Activated CD4-positive, alpha-beta T cell treated with anti-CD3 and anti-CD28 coated beads, Interleukin-2, Interleukin-4, amounts not matched to agents 100 ng/mL and 50 ng/mL, durations not matched to agents 16 hours and 8 hours (primary cell): ENCODE measurements around the gene CCDC191.
A peak's percentile ranks its signal among the peaks of the same experiment; 100 is the strongest.

ENCODE experiments used
- DNase-seq: peaks from one replicate; pipeline ENCODE4 v3.0.0-alpha.2; 2020; ENCODE audit warnings: low spot score

The CCDC191 gene

GRCh38 chr3:114057011-114057347 is 653 bp upstream of the CCDC191 start:
- DNase-seq = no peak

DNA sequence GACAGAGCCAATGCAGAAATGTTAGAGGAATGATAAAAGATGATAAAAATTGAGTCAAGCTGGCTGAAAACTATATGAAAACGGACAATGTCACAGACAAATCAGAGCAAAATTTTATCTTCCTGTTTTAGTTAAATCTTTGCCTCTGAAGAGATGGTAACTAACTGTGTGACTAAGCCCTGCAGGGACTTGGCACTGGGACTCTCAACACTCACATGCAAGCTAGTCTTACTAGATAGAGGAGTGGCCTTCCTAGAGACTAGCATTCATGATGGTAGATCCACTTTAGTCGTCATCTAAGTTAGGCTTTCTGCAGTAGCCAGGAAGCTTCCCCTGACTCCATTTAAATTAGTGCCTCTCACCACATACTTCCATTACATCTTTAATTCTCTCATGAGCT is 4.1 kb downstream of the CCDC191 start:
- no peak for DNase-seq

GRCh38 chr3:114043205-114043604 is 13.1 kb downstream of the CCDC191 start:
- DNase-seq = no peak

GRCh38 chr3:114035896-114036295 is 20.4 kb downstream of the CCDC191 start:
- DNase-seq = no peak

GRCh38 chr3:114034787-114035545 is 21.4 kb downstream of the CCDC191 start:
- no peak for DNase-seq

GRCh38 chr3:114034211-114034610 is 22.1 kb downstream of the CCDC191 start:
- no peak for DNase-seq

DNA sequence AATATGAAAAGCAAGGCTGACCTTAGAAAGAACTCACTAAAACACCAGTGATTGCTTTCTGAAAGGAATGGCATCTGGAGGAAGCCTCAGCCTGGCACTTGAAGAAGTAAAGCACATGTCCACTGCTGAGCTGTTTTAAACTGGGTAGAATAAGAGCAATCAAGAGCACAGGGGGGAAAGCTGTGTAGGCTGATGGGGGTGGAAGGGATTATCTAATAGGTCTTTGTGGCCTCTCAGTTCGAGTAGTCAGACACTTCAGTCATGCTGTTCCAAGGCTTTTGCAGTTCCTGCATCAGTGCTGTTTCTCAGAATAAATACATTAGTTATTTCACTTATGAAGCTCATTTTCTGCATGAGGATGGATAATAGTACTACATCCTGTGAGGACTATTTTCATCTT is 22.6 kb downstream of the CCDC191 start:
- DNase-seq = no peak

GRCh38 chr3:114026331-114026730 is 30.0 kb downstream of the CCDC191 start:
- DNase-seq = no peak

- no peak for DNase-seq
These were observed 30.9 kb downstream of the CCDC191 start for GRCh38 chr3:114025451-114025850.

GRCh38 chr3:114022145-114022802 is 34.1 kb downstream of the CCDC191 start:
- DNase-seq = no peak

DNA sequence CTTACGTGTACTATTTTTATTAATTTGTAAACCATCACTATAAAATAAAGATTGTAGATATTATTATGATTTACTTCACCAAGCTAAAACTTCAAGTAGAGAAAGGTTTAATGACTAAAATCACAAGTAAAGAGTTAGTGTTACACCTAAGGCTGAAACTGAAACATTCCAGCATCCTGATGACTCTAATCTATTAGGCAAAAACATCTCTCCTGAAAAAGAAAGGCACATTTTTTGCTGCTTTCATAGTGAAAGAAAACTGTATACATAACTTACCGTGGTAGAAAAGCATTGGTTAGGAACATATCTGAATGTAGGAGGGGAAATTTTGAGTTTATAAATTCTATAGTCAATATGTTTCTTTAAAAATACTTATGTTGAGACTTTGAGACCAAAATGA is 35.4 kb downstream of the CCDC191 start:
- peak; percentile 12 for DNase-seq

DNA sequence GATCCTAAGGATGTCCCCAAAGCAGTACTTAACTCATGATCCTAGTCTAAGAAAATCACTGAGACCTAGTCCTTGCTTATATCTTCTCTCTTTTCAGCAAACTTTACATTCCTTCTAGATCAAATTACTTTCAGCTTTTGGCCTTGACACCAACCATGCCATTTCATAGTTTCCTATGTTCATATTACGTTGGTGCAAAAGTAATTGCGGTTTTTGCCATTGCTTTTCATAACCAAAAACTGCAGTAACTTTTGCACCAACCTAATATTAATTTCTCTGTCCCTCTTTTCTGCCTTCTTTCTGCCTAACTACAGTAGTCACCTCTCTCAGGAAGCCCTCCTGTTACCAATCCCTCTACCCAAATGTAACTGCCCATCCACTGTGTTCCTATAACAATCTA is 36.8 kb downstream of the CCDC191 start:
- no peak for DNase-seq

DNA sequence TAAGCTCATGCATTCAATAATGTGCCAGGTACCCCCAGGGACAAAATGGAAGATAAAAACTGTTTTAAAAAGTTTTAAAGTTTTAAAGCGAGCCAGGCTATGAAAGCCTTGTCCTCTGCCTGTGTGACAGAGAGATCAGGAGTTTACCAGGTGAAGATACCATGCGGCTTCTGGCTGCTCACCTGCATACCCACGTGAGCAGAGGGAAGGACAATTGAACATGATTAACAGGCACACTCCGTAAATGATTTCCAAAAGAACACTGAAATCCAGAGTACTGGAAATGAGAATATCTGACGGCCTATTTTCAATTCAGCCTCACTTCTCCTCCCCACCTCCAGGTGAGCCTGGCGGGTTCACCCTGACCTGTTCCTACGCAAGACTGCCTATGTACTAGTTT is 42.1 kb downstream of the CCDC191 start:
- no peak for DNase-seq

DNA sequence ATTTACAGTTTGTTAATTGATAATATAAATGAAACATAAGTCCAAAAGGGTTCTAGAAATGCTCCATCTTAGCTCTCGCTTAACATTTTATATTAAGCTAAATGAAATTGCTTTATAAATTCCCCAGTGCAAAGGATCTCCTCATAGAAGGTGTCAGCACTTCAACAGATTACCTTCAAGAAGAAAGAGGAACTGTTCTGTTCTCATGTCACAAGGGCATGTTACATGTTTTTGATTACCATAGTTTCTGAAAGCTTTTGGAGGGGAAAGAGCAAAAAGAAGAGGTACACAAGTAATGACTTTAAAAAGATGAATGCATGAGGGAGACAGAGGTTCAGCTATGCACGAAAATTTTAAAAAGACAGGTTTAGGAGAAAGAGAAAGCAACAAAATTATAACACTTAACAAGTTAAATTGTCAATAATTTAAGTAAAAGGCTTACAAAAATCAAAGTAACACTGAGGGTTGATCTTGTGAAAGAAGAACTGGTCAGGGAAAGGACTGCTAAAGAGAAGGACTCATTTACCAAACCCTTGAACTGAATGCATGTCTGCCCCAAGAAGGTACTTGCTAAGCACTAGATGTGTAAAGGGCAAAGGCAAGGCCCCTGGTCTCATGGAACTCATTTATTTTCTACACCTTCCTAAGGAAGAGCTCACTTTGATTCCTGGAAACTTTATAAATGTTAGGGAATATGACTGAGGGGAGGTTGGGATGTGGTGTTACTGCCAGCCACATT is 45.1 kb downstream of the CCDC191 start:
- DNase-seq = no peak

GRCh38 chr3:114005481-114005880 is 50.8 kb downstream of the CCDC191 start:
- DNase-seq = no peak

DNA sequence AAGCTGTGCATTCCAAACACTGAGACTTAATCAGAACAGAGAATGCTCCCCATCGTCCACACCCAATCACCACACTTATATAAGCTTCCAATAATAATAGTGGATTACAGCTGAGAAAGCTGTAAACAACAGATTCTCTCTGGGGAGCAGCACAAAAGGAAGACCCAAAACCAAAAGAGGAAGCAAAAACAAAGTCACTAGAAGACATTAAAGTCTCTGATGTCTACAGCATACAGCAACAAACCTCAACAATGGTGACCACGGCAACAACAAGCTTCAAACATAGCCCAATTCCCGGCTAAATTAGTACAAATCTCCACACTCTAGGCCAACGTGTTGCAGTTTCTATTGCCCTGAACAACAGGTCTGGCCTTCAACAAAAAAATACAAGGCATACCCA is 70.8 kb downstream of the CCDC191 start:
- no peak for DNase-seq

DNA sequence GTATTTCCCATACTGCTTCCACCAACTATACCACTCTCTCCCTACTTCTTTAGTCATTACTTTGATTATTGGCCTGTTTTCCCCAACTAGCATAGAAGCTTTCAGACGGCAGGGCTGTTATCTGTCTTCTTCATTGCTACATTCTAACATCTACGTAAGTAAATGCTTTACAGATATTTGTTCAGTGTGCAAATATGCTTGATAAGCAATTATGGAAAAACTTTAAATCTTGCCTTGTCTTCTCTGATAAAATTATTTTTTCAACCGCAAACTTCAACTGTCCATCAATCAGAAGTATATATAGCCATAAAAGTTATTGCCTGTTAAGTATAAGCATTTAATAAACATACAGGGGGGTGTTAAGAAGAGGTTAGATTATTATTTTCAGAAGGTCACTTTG is 72.8 kb downstream of the CCDC191 start:
- no peak for DNase-seq

GRCh38 chr3:113981803-113982202 is 74.5 kb downstream of the CCDC191 start:
- no peak for DNase-seq

DNA sequence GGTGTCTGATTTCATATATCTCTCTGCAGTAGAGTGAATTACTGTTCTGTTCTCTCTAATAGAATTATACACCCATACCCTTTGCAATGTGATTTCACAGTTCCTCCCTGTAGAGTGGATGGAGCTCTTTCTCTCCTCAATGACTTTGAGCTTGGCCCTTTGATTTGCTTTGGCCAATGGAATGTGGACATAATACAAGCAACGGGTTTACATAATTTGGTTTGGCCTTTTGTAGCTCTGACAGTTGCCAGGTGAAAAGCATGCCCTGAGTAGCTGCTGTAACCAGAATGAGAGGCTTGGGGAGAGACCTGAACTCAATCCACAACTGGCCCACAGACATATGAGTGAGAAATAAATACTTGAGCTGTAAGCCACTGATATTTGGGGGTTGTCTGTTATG is 76.4 kb downstream of the CCDC191 start:
- no peak for DNase-seq

DNA sequence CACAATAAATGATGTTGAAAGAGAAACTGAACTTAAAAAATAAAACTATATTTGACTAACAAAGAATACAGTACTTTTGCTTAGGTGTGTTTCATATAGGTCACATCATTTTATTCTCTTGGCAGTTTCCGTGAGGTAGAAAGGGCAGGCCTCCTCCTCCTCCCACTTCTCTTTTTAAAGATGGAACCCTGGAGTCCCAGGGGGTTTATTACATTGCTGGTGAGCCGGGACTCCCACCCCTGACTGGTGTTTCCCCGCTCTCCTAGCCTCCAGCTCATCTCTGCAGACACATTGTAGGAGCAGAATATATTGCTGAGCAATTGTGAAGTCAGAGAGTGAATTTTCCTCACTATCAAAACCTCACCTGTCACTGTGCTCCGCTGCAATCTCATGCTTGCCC is 78.5 kb downstream of the CCDC191 start:
- DNase-seq = no peak

- no peak for DNase-seq
These were observed 87.3 kb downstream of the CCDC191 start for GRCh38 chr3:113968986-113969385.

DNA sequence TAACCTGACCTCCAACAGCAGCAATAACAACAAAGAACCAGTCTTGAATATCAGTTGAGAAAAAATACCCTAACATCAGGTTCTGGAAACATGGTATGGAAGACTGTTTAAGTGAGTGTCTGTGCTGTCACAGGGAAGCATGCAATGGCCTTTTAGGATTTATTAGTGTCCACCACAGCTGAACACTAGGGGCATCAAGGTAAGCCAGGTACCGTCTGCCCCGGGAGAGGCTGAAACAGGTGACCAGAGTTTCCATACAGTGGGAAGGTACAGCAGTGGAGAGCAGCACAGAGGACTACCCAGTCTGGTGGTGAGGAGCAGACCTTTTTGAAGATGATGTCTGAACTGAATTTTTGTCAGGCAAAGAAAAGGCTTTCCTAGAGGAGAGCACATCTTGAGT is 90.2 kb downstream of the CCDC191 start:
- no peak for DNase-seq

DNA sequence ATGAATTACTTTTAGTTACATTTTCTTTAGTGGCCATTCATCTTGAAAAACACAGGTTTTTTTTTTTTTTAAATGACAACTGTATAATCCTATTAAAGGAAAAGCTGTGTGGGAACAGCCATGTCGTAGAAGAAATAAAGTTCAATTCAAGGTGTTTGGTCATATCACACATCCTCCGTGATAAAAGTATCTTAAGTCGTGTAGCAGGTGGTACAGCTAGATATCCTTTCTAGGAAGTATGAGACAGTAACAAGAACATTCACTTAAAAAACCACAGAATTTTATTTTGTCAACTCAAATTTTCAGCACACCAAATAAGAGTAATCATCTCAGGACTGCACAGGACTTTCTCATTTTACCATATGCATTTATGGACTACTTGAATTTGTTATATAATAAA is 92.4 kb downstream of the CCDC191 start:
- peak; percentile 9 for DNase-seq
